ENCODE data around the gene TAS2R16. TPM values are rescaled to one million over a fixed set of nuclear protein-coding genes. Genes with fewer than 3 reads are reported as not detected.

Gene TAS2R16
- total and polyA plus RNA-seq, 4 donors: not detected

GRCh38 chr7:123026251-123026650 is 30.8 kb upstream of the TAS2R16 start:
- ATAC-seq (ENCODE audit: insufficient read depth, low FRiP score): no peak
- H3K9ac ChIP-seq (ENCODE audit: insufficient read depth in 1 of 2, low read length in 2 of 2): no peak overlapping the region

GRCh38 chr7:123024989-123025758 is 29.7 kb upstream of the TAS2R16 start:
- Histone ChIP-seq H3K4me3 (no peak overlapping the region), H3K4me1 (ENCODE audit: control insufficient read depth in 5 of 5, insufficient read depth in 5 of 5, low read length in 5 of 5) (no peaks in the 10 kb centered on the region), H3K9ac (ENCODE audit: insufficient read depth in 1 of 2, low read length in 2 of 2) (no peak overlapping the region), H3K27ac (ENCODE audit: low read depth in 1 of 2, low read length in 1 of 2) (no peak overlapping the region), H3K9me3 (ENCODE audit: control insufficient read depth in 4 of 4, insufficient read depth in 3 of 4, low read length in 3 of 4) (peaks cover 0 to 3% (median 0%) of the 10 kb centered on the region in 4 donors), H3K27me3 (ENCODE audit: control insufficient read depth in 3 of 3, insufficient read depth in 3 of 3, low read length in 2 of 3) (no peaks in the 10 kb centered on the region), H3K36me3 (ENCODE audit: control insufficient read depth in 4 of 4, insufficient read depth in 4 of 4, low read length in 4 of 4) (no peaks in the 10 kb centered on the region)
- DNase-seq (no peak), ATAC-seq (ENCODE audit: insufficient read depth, low FRiP score) (no peak)
- TF ChIP-seq CTCF (IDR thresholded peaks at IDR 0.05; ENCODE audit: control extremely low read depth, extremely low read depth): no peak
- 48 to 65% methylated on average over 3 of the region's 3 CpGs for WGBS, 2 donors

More at GRCh38 chr7:123026251-123026650, 30.8 kb upstream of the TAS2R16 start:
- Histone ChIP-seq H3K36me3 (ENCODE audit: control insufficient read depth in 4 of 4, insufficient read depth in 4 of 4, low read length in 4 of 4) (no peaks in the 10 kb centered on the region), H3K4me1 (ENCODE audit: control insufficient read depth in 5 of 5, insufficient read depth in 5 of 5, low read length in 5 of 5) (no peaks in the 10 kb centered on the region), H3K27ac (ENCODE audit: low read depth in 1 of 2, low read length in 1 of 2) (no peak overlapping the region), H3K9me3 (ENCODE audit: control insufficient read depth in 4 of 4, insufficient read depth in 3 of 4, low read length in 3 of 4) (no peaks in the 10 kb centered on the region), H3K4me3 (no peak overlapping the region), H3K27me3 (ENCODE audit: control insufficient read depth in 3 of 3, insufficient read depth in 3 of 3, low read length in 2 of 3) (no peaks in the 10 kb centered on the region)
- no peak for DNase-seq
- no peak for TF ChIP-seq CTCF (IDR thresholded peaks at IDR 0.05; ENCODE audit: control extremely low read depth, extremely low read depth)
- 86 to 89% methylated on average over 2 of the region's 2 CpGs for WGBS, 2 donors

GRCh38 chr7:123023126-123023525 is 27.6 kb upstream of the TAS2R16 start:
- Histone ChIP-seq H3K27me3 (ENCODE audit: control insufficient read depth in 3 of 3, insufficient read depth in 3 of 3, low read length in 2 of 3) (no peaks in the 10 kb centered on the region), H3K4me3 (no peak overlapping the region), H3K27ac (ENCODE audit: low read depth in 1 of 2, low read length in 1 of 2) (no peak overlapping the region), H3K36me3 (ENCODE audit: control insufficient read depth in 4 of 4, insufficient read depth in 4 of 4, low read length in 4 of 4) (no peaks in the 10 kb centered on the region), H3K9ac (ENCODE audit: insufficient read depth in 1 of 2, low read length in 2 of 2) (no peak overlapping the region), H3K4me1 (ENCODE audit: control insufficient read depth in 5 of 5, insufficient read depth in 5 of 5, low read length in 5 of 5) (no peaks in the 10 kb centered on the region), H3K9me3 (ENCODE audit: control insufficient read depth in 4 of 4, insufficient read depth in 3 of 4, low read length in 3 of 4) (peaks cover 0 to 3% (median 0%) of the 10 kb centered on the region in 4 donors)
- DNase-seq (no peak), ATAC-seq (ENCODE audit: insufficient read depth, low FRiP score) (no peak)
- no peak for TF ChIP-seq CTCF (IDR thresholded peaks at IDR 0.05; ENCODE audit: control extremely low read depth, extremely low read depth)

All from lung (tissue), 12 donors.